Left lobe of liver (tissue), 2 donors: ENCODE data around the gene GFAP. TPM values are rescaled to one million over a fixed set of nuclear protein-coding genes. Genes with fewer than 3 reads are reported as not detected.

ENCODE experiments used
- ATAC-seq: fragments of 200-7000 bp; cut with Tn5 transposase; one replicate; pipeline ENCODE4 v1.9.1; 2020; ENCODE audit warnings: mild to moderate bottlenecking, moderate library complexity
- DNase-seq: peaks from one replicate; pipeline ENCODE4 v3.0.0-alpha.2; 2020; ENCODE audit warnings: low spot score
- total RNA-seq: library from RNA; stranded (reverse); gene quantifications from one replicate; pipeline ENCODE4 v1.2.1, GENCODE V29; 2021
- donor health status: DM: no; HTN: no; CAD: no; lungs with moderate emphysema.
- donor health status: DM: no; HTN: yes; CAD: no.

The GFAP gene
- total RNA-seq, 1 donor from 2014 or later = 0.23 TPM

DNA sequence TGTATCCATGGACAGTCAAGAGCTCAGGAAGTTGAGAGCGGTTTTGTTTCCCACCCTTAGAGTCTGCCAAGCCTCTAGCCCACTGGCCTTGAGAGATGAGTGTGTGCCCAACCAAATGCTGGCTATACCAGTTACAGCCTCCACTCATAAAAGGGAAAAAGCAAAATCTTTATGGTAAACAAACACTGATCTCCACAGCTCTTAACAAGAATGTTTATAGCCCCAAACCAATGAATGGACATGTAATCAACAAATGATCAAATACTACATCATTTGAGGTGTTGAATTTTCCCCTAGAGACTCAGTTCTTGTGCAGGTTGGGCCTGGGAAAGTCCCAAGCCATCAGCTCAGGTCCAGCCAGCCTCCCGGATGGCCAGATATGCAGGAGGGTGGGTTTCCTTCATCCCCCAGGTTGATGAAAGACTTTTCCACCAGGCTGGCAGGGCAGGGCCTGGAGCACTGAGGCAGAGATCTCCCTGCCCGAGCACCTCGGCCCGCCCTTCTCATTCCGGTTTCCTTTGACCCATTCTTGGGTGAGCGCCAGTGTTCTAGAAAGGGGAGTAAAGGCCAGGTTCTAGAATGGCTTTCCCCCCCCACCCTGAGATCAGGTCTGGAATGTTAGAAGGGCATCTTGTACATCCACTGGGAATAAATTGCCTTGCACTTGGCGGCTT lies 12.2 kb downstream of the GFAP start:
- DNase-seq = no peak
- ATAC-seq = no peak

DNA sequence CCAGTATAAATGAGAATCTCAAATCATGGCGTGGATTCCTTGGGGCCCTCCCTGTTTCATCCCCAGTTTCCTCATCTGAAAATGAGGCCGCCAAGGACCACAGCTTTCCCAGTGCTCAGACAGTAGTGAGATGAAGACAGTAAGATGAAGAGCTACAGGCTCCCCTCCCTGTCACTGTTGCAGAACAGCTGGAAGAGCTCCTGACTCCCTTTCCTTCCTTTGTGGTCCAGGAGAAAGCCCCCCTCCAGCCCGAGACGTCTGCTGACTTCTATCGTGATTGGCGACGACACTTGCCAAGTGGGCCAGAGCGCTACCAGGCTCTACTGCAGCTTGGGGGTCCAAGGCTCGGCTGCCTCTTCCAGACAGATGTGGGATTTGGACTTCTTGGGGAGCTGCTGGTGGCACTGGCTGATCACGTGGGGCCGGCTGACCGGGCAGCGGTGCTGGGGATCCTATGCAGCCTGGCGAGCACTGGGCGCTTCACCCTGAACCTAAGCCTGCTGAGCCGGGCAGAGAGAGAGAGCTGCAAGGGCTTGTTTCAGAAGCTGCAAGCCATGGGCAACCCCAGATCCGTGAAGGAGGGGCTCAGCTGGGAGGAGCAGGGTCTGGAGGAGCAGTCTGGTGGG lies 13.1 kb downstream of the GFAP start:
- no peak for DNase-seq

DNA sequence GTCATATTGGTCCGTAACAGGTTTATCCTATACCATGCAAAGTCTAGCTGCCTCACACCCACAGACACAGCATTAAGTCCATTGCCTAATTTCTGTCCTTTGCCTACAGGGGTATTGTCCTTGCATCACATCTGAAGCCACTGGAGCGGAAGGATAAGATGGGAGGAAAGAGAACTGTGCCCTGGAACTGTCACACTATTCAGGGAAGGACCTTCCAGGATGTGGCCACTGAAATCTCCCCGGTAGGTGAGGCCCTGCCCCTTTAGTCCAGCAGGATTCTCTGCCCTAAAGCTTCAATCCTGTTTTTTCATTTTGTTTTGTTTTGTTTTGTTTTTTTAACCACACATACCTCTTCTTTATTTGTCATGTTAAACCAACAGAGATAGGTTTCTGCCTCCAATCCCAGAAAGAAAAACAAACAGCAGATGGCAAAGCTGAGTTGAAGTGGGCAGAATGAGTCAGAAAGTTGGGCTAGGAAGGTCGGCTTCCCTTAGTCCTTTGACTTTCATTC lies 13.8 kb downstream of the GFAP start:
- no peak for DNase-seq

More for the DNA sequence above, 13.1 kb downstream of the GFAP start:
- no peak for ATAC-seq

DNA sequence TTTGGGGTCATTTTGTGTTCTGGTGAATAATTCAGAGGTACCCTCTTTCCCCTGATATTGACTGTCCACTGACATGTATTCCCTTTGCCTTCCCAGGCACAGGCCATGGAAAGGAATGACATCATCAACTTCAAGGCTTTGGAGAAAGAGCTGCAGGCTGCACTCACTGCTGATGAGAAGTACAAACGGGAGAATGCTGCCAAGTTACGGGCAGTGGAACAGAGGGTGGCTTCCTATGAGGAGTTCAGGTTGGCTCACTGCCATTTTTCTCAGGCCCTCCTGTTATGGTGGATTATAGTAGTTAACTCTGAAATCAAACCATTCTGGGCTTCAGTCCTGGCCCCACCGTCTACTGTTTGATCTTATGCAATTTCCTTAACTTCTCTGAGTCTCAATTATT lies 14.4 kb downstream of the GFAP start:
- DNase-seq = no peak
- ATAC-seq = no peak

More for the DNA sequence above, 13.8 kb downstream of the GFAP start:
- ATAC-seq = no peak

DNA sequence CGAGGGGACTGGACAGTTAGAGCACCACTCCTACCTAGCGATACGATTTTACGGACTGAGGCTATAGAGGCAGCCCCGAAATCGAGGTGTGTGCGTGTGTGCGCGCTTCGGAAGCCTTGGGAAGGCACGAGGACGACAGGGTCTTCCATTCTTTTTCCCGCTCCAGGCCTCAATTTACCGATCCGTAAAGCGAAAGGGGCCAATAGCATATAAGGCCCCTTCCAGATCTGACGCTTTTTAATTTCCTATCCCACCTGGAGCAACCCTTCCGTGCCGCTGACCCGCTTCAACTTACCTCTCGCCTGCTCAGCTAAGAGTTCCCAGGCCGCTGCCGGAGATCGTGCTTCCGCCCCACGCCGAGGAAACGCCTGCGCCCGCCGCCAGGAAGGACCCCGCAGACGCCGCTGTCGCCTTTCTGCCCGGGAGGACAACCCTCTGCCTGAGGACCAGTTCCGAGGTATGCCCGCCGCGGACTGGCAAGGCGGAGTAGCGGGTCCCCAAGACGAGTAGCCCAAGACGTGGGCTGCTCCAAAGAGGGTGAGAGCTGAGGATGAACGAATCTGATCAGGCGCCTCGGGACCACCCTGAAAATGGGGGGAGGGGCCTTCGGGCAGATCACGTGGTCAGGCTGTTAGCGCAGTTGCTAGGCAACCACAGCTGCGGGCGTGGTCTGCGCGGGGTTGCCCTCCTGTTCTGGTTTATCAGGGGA lies 16.1 kb downstream of the GFAP start, which contains the start of gene EFTUD2:
Gene EFTUD2 (minus strand): TSS at position 372 of the 709 bp plus-strand sequence. CDS start 4,924 bp downstream, outside the sequence.
- ATAC-seq (peak; percentile 94), DNase-seq (peak; percentile 91)

DNA sequence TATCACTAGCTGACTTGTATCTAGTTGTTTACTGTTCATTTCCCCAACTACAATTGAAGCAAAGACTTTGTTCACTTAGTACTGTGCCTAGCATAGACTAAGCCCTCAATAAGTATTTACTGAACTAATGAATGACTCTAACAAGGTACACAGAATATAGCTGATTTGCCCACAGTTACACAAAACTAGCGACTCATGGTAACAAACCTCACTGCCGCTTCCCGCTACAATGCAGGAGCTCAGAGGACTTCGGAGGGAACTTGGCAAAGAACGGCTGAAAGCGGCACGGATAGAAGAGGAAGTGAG lies 16.6 kb downstream of the GFAP start:
- no peak for DNase-seq
- ATAC-seq = peak; percentile 61

DNA sequence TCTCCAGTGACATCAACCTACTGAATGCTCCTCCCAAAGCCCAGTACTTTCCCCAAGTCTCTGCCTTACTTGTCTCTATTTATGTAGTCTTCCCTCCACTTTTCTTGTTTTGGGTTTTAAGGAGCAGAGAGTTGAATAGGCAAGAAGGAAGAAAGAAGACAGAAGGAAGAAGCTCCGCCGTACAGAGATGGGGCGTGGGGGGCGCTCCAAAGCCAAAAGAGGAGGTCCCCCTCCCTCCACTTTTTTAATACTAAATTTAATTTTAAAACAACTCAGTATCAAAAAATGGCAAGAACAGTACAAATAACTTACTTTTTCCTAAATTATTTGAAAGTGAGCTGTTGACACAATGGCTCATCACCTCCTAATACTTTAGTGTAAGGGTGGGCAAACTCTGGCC lies 20.7 kb downstream of the GFAP start:
- DNase-seq (no peak), ATAC-seq (no peak)

DNA sequence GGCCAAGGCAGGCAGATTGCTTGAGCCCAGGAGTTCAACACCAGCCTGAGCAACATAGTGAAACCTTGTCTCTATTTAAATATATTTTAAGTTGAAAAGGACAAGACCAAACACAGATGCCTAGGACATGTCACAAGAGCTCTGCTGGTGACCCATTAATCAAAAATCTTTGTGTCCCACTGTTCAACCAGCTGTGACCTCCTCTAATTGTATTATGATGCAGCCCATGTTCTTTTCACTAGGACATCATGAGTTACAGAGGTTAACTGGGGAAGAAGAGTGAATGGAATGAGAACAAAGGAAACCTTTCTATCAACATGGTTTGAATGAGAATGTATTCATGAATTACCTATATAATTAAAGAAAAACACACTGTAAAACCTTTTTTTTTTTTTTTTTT lies 23.1 kb downstream of the GFAP start:
- ATAC-seq = no peak
- DNase-seq = no peak

DNA sequence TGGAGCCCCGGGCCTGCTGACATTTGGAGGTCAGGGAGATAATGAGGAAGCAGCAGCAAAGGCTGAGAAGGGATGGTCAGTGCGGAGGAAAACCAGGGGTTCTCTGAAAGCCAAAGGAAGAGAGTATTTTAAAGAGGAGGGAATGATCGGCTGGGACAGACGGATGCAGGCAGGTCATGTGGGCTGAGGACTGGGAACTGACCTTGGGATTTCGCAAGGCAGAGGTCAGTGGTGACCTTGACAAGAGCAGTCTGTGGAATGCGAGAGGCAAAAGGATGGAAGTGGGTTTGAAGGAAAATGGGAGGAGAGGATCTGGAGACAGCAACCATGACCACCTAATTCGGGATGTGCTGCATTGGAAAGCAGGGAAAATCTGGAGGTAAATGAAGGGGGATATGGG lies 26.3 kb downstream of the GFAP start:
- DNase-seq (no peak), ATAC-seq (peak; percentile 58)

DNA sequence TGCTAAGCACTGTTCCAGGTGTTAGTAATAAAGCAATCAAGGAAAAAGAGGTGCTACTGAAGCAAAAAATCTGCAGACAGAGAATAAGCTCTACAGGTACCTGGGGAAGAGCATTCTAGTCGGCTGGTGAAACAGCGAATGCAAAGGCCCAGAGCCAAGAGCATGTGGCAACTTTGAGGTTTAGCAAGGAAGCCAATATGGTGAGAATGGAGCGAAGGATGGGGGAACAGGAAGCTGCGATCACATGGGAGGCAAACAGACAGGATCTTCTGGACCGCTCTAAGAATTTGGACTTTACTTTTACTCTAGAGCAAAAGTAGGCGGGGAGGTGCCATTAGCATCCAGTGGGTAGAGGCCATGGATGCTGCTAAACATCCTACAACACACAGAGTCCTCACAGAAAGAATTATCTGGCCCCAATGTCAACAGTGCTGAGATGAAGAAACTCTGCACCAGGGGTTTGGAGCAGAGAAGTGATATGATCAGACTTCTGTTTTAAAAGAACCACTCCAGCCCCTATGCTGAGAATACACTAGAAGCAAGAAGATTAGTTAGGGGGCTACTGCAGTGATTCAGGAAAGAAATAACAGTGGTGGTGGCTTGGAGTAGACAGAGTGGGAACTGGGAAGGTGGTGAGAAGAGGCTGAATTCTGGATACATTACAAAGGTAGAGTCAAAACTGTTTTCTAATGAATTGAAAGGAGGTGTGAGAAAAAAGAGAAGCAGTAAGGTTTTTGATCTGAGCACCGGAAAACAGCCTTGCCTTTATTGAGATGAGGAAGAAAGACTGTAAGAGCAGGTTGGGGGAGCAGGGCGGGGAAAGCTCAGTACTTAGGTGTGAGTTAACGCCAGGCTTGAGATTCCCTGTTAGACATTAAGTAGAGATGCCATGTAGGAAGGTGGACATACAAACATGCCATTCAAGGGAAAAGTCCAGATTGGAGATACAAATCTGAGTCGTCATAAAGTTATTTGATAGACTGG lies 27.0 kb downstream of the GFAP start:
- ATAC-seq (no peak), DNase-seq (no peak)

DNA sequence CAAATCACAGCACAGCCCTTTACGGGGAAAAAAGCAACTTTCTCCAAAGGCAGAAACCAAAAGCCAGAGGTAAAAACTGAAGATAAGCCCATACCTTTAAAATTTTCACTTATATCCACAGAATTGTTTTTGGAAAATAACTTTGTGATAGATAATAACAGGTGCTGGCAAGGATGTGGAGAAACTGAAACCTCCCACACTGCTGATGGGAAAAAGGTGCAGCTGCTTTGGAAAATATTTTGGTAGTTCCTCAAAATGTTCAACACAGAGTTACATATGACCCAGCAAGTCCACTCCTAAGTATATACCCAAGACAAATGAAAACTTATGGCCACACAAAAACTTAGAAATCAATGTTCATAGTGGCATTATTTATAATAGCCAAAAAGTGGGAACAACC lies 28.3 kb downstream of the GFAP start:
- ATAC-seq (no peak), DNase-seq (no peak)

DNA sequence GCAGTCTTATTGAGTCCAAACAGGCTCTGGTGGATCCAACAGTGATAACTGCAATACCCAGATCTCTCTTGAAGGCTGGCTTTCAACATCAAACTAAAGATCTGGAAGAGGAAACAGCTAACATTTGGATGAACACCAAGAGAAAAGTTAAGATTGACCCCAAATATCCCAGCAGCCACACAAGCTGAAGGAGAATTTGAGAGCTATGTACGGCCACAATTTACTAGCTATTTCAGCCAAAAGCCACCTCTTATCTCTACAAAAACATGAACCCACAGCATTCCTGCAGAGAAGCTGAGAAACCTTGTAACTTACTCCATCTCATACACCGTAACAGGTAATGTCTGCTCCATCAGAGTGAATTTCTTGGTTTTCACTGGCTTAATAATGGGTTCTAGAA lies 30.4 kb downstream of the GFAP start:
- ATAC-seq (no peak), DNase-seq (no peak)

DNA sequence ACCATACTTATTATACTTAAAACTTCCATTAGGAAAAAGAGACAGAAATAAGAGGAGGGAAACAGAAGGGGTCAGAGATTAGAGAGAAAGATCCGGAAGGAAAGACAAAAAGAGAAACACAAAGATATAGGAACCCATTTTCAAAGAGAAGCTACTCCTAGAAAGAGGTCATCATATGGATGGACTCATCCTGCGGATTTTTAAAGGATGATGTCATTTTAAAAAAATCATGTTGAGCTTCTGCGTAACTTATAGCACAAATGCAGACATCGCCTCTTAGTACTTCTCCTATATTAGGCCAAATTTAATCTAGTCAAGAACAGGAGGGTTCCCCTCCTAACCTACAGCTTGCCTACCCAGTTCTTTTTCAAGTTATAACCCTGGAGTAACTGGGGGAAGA lies 34.2 kb downstream of the GFAP start:
- DNase-seq (no peak), ATAC-seq (no peak)

DNA sequence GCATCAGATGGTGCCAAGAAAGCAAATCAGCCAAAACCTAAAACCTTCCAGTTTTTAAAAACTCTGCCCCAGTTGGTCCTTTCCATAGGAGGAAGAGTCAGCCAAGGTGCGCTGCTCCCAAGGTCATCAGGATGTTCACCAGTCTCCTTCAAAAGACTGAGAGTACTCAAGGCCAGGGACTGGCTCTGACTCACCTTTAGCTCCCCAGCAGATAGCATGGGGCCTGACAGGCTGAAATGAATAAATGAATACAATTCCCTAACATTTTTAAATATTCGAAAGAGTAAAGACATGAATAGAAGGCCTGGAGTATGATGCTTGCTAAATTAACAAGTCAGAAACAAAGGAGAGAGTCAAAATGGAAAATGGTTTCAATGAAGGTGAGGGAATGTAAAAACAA lies 35.2 kb downstream of the GFAP start:
- ATAC-seq (no peak), DNase-seq (no peak)

DNA sequence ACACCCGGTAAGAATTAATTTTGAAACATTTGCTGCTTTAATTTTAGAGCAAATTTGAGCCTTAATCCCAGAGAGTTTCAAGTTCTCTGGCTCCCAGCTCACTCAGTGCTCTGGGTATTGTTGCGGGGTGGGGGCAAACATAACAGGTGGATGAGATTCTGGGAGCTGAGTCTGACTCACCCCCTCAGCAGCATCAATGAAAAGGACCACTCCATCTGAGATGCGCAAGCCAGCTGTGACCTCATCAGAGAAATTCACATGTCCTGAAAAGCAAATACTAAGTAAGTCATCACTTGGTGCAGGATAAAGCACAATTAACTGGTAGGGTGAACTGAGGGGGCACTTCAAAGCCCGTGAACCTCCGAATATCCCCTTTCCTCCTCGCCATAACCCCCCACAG lies 35.9 kb downstream of the GFAP start:
- ATAC-seq = no peak

DNA sequence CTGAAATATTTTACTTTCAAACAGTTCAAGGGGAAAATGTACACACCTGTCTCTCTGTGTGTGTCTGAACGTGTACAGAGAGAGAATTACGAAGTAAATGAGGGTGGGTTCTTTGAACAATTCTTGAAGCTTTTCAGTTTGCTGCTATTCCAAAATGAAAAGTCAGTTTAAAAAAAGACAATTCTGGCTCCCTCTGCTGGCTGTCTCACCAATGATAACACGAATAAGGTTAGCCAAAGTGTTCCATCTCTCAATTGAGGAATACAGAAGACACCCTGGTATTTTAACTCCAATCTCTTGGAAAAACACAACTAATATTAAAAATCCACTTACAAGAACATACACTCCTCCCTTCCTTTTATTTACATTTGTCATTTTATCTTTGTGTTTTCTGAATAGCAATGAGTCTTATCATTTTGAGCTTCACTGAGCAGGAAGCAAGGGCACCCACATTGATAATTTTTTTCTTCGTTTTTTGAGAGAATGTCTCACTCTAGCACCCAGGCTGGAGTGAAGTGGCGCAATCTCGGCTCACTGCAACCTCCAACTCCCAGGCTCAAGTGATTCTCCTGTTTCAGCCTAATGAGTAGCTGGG lies 36.6 kb downstream of the GFAP start:
- DNase-seq (no peak), ATAC-seq (peak; percentile 66)

More for the DNA sequence above, 35.9 kb downstream of the GFAP start:
- DNase-seq = no peak

DNA sequence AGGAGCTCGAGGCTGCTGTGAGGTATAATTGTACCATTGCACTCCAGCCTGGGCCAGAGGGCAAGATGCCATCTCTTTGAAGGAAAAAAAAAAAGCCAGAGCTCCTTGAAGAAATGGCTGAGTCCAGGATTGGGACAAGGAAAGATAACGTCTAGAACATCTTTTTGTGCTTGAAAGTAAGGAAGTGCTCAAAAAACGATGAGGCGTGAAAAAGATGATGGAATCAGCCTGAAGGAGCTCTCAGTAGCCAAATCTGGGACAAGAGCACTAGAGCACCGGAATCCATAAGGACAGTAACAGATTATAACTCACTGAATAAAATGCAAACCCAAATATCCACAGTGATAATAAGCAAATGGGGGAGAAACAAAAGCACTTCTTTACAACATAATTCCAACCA lies 38.2 kb downstream of the GFAP start:
- ATAC-seq (no peak), DNase-seq (no peak)

DNA sequence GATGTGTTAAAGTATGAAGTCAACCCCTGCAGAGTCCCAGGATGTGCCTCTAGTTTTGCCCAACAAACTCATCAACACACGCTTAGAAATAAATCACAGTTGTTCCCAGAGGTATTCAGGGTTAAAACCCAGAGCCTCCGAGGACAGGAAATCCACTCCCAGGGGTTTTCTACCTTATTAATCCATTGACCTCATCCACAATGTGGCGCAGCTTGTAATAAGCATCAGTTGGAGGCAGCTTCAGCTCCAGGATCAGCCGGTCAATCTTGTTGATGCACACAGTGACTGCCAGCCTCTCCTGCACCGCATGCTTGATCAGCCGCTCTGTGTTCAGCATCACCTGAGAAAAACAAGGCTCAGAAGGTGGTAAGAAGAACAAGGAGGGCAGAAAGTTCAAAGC lies 39.5 kb downstream of the GFAP start:
- ATAC-seq (no peak), DNase-seq (no peak)

DNA sequence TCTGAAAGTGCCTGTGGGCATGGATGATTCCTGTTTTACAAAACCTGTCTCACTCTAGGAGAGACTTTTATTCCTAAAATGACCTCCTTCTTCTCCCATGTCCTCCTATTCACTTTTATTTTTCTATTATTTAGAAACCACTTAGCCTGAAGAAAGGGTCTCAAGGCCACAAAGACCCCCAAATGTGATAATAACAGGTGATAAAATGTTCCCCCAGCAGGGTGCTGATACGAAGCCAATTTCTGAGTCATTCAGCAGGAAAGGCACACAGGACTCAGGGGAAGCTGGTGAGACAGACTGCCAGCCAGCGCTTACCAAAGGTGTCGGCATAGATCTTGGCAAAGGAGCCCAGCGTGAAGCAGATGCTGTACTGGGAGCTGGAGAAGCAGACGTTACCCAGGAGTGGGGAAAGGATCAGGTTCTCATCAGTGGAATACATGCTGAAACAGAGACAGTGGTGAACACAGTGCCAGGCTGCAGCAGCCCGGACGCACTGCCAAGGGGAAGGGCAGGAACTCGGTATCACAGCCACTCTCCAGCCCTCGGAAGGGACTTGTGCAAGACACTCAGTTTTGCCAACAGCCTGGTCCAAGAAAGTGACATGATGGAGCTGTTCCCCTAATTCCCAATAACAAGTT lies 43.0 kb downstream of the GFAP start:
- ATAC-seq = peak; percentile 48
- no peak for DNase-seq

DNA sequence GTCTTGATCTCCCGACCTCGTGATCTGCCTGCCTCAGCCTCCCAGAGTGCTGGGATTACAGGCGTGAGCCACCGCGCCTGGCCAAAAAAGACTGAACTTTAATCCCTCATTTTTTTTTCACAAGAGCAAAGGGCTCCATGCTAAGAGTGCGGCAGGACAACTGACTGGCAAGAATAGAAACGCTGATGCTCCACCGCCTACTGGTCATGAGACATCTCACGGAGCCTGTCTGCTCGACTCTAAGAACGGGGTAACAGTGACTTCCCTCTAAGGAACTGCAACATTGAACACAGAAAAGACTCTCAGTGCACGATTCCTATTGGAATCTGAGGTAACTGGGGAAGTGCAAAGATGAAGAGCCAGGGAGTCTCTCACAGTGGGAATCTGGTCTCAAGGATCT lies 43.7 kb downstream of the GFAP start:
- no peak for DNase-seq
- no peak for ATAC-seq
